HepG2 (cell line): ENCODE data around the gene FBXL13.

Experiments
- ADNP ChIP-seq: sonication (generic); formaldehyde crosslinking; IDR thresholded peaks from 2 replicates; pipeline ENCODE4 v1.4.0; 2020; ENCODE audit warnings: missing genetic modification reagents
- CTCF ChIP-seq: sonication (generic); formaldehyde crosslinking; IDR thresholded peaks from 2 replicates; pipeline ENCODE4 v1.5.0; 2020; ENCODE audit warnings: mild to moderate bottlenecking, missing genetic modification reagents, moderate library complexity
- EZH2 ChIP-seq: conservative IDR thresholded peaks from 2 replicates; pipeline ENCODE4 v1.6.1; 2012; ENCODE audit warnings: mild to moderate bottlenecking, low read depth, low read length, moderate library complexity
- HDAC6 ChIP-seq: fragments of 200-600 bp; sonication (generic); IDR thresholded peaks from 2 replicates; pipeline ENCODE4 v1.7.0; 2017; ENCODE audit warnings: mild to moderate bottlenecking, antibody characterized with exemption, low read length, low read depth
- MAFK ChIP-seq, 2 experiments: IDR thresholded peaks in 1 of 2; conservative IDR thresholded peaks in 1 of 2; 2 replicates each; pipeline ENCODE4 v1.6.1; 2011; ENCODE audit warnings: improper control_type of control experiment in 2 of 2, low read length in 2 of 2
- POLR2A ChIP-seq, 2 experiments: IDR thresholded peaks; 2 replicates each; pipeline ENCODE4 v1.6.1; 2011; ENCODE audit warnings: low read depth in 2 of 2, low read length in 2 of 2, mild to moderate bottlenecking in 1 of 2, moderate library complexity in 1 of 2; ENCODE audit not compliant: insufficient read depth in 1 of 2
- PRPF4 ChIP-seq: fragments of 200-400 bp; formaldehyde crosslinking; IDR thresholded peaks from 2 replicates; pipeline ENCODE4 v1.6.1; 2016; ENCODE audit warnings: low read length, low read depth; ENCODE audit not compliant: poor library complexity, severe bottlenecking
- RAD21 ChIP-seq: fragments of 450-650 bp; formaldehyde crosslinking; IDR thresholded peaks from 2 replicates; pipeline ENCODE4 v1.5.0; 2020; ENCODE audit warnings: mild to moderate bottlenecking
- TBL1XR1 ChIP-seq: fragments of 150-350 bp; IDR thresholded peaks from 2 replicates; pipeline ENCODE4 v1.6.1; 2014; ENCODE audit warnings: borderline replicate concordance, low read length; ENCODE audit not compliant: partially characterized antibody
- ZNF776 ChIP-seq: sonication (generic); formaldehyde crosslinking; IDR thresholded peaks from 2 replicates; pipeline ENCODE4 v1.4.0; 2020; ENCODE audit warnings: mild to moderate bottlenecking, missing genetic modification reagents
- ZNF841 ChIP-seq: sonication (generic); formaldehyde crosslinking; IDR thresholded peaks from 2 replicates; pipeline ENCODE4 v1.8.1; 2023; ENCODE audit warnings: missing genetic modification reagents, borderline replicate concordance
- TF ChIP-seq, protein P1 (sequence below): conservative IDR thresholded peaks from 2 replicates; pipeline ENCODE4 v1.6.1; 2018; ENCODE audit warnings: missing genetic modification reagents
- TF ChIP-seq, protein P2 (sequence below): sonication (generic); formaldehyde crosslinking; conservative IDR thresholded peaks from 2 replicates; pipeline ENCODE4 v1.8.0; 2022; ENCODE audit warnings: low read depth, missing genetic modification reagents
- TF ChIP-seq, protein P3 (sequence below): sonication (generic); formaldehyde crosslinking; IDR thresholded peaks from 2 replicates; pipeline ENCODE4 v1.5.1; 2020; ENCODE audit warnings: missing genetic modification reagents, mild to moderate bottlenecking, borderline replicate concordance

GRCh38 chr7:103058122-103058521, 16.5 kb downstream of the FBXL13 start:
- TF ChIP-seq RAD21 (no peak), ZNF776 (CRISPR knock-in tag) (no peak), TBL1XR1 (no peak), ADNP (CRISPR knock-in tag) (no peak), EZH2 (no peak), HDAC6 (no peak), PRPF4 (no peak), ZNF841 (CRISPR knock-in tag) (no peak), POLR2A (IDR thresholded peaks at IDR 0.05; ENCODE audit: insufficient read depth in 1 of 2, low read depth in 2 of 2, low read length in 2 of 2) (no peak), CTCF (no peak), MAFK (conservative IDR thresholded peaks at IDR 0.05 in 1 of 2, IDR thresholded peaks at IDR 0.05 in 1 of 2; ENCODE audit: low read length in 2 of 2) (no peak)
- TF ChIP-seq, protein P1, sequence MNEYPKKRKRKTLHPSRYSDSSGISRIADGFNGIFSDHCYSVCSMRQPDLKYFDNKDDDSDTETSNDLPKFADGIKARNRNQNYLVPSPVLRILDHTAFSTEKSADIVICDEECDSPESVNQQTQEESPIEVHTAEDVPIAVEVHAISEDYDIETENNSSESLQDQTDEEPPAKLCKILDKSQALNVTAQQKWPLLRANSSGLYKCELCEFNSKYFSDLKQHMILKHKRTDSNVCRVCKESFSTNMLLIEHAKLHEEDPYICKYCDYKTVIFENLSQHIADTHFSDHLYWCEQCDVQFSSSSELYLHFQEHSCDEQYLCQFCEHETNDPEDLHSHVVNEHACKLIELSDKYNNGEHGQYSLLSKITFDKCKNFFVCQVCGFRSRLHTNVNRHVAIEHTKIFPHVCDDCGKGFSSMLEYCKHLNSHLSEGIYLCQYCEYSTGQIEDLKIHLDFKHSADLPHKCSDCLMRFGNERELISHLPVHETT: no peak
- TF ChIP-seq, protein P2, sequence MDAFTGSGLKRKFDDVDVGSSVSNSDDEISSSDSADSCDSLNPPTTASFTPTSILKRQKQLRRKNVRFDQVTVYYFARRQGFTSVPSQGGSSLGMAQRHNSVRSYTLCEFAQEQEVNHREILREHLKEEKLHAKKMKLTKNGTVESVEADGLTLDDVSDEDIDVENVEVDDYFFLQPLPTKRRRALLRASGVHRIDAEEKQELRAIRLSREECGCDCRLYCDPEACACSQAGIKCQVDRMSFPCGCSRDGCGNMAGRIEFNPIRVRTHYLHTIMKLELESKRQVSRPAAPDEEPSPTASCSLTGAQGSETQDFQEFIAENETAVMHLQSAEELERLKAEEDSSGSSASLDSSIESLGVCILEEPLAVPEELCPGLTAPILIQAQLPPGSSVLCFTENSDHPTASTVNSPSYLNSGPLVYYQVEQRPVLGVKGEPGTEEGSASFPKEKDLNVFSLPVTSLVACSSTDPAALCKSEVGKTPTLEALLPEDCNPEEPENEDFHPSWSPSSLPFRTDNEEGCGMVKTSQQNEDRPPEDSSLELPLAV (CRISPR knock-in tag): no peak
- TF ChIP-seq, protein P3, sequence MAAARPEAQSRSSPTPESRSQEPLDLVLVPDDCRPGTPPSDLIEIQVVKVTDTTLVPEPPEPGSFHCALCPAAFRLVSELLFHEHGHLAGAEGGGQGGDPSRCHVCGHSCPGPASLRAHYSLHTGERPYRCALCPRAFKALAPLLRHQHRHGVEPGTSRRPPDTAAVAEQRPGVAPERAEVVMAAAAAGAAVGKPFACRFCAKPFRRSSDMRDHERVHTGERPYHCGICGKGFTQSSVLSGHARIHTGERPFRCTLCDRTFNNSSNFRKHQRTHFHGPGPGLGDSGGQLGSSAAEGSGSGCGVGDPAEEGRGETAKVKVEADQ (CRISPR knock-in tag): no peak
